ENCODE results near the gene PCBP3.
"Not testable (repeated sequence)": the region's sequence is repeated elsewhere in the genome, so short reads cannot be mapped to it uniquely, and the experiment has no call there.

Gene PCBP3

DNA sequence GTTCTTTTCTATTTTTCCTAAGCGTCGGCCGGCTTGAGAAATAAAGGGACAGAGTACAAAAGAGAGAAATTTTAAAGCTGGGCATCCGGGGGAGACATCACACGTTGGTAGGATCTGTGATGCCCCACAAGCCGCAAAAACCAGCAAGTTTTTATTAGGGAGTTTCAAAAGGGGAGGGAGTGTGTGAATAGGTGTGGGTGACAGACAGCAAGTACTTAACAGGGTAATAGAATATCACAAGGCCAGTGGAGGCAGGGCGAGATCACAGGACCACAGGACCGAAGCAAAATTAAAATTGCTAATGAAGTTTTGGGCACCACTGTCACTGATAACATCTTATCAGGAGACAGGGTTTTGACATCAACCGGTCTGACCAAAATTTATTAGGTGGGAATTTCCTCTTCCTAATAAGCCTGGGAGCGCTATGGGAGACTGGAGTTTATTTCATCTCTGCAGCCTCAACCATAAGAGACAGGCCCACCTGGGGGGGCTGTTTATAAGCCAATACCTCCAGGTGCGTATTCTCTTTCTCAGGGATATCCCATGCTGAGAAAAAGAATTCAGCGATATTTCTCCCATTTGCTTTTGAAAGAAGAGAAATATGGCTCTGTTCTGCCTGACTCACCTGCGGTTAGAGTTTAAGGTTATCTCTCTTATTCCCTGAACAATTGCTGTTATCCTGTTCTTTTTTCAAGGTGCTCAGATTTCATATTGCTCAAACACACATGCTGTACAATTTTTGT is 332.3 kb downstream of the PCBP3 start:
- not testable (repeated sequence) for DNase-seq

DNA sequence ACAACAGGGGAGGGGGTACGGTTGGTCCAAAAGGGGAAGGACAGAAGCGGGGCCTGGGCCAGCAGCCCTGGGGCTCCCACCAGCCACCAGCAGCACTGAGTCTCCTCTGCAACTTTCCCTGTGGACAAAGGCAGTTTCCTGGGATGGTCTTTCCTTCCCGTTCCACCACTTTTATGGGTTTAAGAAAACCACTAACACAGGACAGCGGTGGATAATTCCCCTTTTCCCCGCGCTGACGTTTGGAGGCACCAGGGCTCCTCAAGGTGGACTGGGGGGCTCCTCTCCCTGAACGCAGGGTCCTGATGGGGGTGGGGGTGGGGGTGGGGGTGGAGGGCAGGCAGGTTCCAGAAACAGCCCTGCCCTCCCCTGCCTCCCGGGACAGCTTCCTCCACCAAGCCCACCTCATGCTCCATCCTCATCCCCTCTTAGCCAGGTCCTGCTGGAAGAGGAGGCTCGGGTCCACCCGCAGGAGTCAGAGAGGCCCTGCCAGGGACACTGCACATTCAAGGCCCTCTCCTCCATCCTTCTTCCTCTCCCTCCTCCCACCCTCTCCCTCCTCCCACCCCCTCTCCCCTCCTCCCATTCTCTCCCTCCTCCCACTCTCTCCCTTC is 333.3 kb downstream of the PCBP3 start:
- DNase-seq: no peak

DNA sequence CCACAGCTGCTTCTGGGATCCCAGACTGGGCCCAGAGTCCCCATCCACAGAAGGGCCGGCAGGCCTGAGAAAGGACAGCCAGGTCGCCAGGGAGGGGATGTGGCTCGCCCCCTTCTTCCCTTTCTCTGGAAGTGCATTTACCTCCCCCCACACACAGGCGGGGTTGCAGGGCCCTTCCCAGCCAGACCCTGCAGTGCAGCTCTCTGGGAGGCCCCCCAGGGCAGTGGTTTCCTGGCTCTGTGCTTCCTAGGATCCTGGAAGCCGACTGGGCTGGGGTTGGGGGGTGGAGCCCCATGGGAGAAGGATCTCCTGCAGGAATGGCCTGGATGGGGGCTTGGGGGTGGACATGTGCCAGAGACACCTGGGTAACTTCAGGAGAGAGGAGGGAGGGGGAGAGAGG is 333.9 kb downstream of the PCBP3 start:
- no peak for DNase-seq

DNA sequence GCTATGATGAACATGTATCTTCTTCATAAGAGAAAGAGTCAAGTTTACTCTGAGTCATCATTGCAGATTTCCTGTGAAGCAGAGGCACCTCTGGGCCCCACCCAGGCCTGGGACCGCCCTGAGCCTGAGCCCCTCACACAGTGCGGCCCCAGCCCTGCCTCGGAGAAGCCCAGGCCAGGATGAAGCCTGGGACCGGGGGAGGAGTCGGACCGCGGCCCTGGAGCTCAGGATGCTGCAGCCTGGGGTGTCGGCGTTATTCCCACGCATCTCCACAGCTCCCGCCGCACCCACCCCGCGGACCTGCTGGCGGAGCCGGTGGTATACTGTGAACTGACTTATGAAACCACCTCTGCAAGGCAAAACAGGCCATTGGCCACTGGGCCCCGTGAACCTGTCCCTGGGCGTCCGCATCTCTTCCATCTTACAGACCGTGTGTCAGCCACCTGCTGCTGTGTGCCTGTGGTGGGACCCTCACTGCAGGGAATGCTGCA is 335.7 kb downstream of the PCBP3 start:
- no peak for DNase-seq

DNA sequence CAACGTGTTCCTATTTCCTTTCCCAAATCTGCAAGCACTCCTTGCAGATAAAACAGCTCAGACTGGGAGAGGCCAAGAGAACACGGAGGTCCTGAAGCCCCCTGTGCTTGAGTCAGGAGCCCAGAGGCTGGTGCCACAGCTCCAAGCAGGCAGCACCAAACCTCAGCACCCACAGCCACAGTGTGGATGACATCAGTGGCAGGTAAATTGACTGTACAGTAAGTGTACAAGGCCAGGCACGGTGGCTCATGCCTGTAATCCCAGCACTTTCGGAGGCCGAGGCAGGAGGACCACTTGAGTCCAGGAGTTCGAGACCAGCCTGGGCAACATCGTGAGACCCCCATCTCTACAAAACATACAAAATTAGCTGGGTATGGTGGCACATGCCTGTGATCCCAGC is 336.1 kb downstream of the PCBP3 start:
- DNase-seq: no peak

DNA sequence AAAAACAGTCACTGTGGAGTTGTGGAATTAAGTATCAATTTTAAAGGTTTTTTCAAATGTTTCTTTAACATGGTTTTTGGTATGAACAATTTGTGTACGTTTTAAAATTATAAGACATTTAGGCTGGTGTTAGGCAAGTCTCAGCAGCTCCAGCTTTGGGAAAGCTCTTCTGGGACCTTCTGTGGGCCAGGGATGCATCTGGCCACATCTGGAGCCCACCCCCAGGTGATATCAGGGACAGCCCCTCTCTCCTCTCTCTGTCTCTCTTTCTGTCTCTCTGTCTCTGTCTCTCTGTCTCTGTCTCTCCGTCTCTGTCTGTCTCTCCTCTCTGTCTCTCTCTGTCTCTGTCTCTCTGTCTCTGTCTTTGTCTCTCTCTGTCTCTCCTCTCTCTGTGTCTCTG is 336.7 kb downstream of the PCBP3 start:
- no peak for DNase-seq

DNA sequence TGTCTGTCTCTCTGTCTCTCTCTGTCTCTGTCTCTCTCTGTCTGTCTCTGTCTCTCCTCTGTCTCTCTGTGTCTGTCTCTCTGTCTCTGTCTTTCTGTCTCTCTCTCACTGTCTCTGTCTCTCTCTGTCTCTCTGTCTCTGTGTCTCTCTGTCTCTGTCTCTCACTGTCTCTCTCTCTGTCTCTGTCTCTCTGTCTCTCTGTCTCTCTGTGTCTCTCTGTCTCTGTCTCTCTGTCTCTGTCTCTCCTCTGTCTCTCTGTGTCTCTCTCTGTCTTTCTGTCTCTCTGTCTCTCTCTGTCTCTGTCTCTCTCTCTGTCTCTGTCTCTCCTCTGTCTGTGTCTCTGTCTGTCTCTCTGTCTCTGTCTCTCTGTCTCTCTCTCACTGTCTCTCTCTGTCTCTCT is 337.2 kb downstream of the PCBP3 start:
- no peak for DNase-seq

DNA sequence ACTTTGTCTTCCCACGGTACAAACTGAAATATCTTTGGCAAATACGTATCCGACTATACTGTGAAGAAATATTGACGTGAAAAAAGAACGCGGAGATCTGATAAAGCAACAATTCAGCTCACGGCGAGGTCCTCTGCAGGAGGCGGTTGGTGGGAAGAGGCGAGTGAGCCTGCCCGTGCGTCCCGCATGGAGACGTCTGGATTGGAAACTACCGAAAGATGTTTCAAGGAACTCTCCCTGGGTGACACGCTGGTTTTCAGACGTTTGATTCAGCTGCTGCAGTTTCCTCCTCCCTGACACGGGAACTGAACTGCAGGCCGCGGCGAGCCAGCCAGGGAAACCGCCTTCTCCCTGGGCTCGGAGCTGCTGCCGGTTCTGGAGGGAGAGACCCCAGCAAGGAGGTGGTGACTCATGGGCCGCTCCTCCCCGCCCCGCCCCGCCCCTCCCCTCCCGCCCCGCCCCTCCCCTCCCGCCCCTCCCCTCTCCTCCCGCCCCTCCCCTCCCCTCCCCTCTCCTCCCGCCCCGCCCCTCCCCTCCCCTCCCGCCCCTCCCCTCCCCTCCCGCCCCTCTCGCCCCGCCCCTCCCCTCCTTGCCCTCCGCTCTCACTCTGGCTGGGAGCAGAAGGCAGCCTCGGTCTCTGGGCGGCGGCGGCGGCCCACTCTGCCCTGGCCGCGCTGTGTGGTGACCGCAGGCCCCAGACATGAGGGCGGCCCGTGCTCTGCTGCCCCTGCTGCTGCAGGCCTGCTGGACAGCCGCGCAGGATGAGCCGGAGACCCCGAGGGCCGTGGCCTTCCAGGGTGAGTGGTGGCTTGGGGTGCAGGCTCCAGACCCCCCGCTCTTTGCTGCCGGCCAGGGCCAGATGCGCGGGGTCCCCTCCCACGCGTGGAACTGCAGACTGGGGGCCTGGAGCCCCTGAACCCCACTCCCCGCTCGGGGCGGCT is 337.9 kb downstream of the PCBP3 start, which contains the start of gene COL6A1:
COL6A1 (plus strand) TSS at position 620 of the 941 bp plus-strand sequence; CDS start at position 701, 81 bp downstream.
- peak; percentile 89 for DNase-seq

DNA sequence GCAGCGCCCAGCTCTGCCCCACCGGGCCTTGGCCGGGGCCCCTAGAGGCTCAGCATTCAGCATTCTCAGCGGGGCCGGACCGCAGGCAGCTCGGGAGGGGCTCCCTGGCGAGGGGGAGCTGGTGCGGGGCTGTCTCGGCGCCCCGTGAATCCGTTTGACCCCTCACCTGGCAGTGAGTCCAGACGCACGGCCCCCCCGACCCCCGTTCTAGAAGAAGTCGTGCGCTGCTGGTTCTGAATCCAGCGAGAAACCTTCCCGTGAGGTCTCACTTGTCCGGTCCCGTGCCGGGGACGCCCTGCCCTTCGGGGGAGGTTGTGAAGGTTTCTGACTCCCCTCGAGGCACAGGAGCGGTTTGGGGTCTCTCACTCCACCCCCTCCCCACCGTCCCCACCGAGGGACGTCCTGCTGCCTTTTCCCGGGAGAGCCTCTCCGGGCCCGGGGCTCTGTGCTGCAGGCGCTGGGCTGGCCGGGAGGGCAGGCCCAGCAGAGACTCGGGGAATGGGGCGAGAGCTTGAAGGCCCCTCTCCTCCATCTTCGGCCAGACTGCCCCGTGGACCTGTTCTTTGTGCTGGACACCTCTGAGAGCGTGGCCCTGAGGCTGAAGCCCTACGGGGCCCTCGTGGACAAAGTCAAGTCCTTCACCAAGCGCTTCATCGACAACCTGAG is 338.7 kb downstream of the PCBP3 start:
- no peak for DNase-seq

DNA sequence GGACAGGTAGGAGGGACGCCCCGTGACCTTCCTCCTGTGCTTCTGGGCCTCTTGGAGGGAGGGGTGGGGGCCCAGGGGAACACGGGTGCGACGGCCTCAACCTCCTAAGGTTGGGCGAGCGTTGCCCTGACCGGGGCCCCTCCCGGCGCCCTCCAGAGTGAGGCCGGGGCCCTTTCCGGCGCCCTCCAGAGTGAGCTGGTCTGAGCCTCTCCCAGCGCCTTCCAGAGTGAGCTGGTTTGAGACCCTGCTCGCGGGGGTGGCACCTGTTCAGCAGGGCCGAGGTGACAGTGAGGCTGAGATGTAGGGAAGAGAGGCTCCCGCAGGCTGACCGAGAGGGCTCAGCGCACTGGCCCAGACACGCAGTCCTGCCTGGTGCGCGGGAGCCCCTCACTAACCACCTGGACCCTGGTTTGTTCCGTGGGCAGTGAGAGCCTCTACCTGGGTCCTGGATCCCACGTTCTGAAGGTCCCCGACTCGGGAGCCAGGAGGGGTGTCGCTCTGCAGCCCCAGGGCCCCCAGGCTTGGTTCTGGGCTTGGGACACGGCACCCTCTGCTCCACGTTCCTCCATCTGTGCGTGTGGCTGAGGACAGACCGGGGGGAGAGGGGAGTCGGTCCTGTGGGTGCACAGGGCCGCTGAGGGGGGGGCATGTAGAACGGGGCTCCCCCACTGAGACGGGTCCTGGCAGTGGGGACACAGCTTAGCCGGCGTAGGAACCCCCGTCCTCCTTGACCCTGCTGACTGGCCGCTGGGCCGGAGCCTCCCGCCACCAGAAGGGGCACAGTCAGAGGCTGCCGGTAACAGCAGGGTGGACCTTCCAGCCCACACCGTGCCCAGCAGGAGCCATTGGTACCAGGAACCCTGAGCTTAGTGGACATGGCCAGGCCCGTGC is 339.5 kb downstream of the PCBP3 start:
- no peak for DNase-seq

DNA sequence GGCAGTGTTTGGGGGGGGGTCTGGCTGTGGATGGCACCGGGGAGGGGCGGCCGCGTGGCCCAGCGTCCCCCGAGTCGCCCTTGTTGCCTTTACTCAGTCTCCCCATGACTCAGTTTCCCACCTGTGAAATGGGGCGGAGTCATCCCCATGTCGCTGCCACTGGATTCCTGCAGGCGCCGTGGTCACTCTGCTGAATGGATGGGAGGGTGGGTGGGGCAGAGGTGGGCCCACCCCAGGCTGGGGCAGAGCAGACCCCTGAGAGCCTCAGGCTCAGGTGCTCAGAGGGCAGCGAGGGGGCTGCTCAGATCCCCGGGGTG is 340.1 kb downstream of the PCBP3 start:
- no peak for DNase-seq

DNA sequence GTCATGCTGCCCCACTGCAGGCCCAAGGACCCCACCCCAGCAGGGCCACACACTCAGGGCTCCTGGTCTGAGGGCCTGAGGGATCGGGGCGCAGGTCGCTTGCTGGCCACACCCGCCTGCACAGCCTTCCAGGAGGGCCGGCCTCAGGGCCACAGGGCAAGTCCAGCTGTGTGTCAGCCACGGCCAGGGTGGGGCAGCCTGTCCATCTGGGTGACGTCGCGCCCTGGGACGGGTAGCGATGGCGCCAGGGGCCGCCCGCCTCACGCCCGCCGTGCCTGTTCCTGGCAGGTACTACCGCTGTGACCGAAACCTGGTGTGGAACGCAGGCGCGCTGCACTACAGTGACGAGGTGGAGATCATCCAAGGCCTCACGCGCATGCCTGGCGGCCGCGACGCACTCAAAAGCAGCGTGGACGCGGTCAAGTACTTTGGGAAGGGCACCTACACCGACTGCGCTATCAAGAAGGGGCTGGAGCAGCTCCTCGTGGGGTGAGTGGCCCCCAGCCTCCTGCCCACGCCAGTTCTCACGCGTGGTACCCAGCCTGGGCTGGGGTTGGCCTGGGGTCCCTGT is 340.5 kb downstream of the PCBP3 start:
- no peak for DNase-seq

DNA sequence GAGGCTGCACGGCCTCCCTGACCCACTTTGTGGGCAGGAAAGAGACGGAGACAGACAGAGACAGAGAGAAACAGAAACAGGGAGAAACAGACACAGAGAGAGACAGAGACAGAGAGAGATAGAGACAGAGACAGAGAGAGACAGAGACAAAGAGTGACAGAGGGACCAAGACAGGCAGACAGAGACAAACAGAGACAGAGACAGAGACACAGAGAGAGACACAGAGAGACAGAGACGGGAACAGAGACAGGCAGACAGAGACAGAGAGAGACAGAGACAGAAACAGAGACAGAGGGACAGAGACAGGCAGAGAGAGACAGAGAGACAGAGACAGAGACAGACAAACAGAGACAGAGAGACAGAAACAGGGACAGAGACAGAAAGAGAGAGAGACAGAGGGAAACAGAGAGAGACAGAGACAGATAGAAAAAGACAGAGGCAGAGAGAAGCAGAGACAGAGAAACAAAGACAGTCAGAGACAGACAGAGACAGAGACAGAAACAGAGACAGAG is 341.1 kb downstream of the PCBP3 start:
- no peak for DNase-seq

DNA sequence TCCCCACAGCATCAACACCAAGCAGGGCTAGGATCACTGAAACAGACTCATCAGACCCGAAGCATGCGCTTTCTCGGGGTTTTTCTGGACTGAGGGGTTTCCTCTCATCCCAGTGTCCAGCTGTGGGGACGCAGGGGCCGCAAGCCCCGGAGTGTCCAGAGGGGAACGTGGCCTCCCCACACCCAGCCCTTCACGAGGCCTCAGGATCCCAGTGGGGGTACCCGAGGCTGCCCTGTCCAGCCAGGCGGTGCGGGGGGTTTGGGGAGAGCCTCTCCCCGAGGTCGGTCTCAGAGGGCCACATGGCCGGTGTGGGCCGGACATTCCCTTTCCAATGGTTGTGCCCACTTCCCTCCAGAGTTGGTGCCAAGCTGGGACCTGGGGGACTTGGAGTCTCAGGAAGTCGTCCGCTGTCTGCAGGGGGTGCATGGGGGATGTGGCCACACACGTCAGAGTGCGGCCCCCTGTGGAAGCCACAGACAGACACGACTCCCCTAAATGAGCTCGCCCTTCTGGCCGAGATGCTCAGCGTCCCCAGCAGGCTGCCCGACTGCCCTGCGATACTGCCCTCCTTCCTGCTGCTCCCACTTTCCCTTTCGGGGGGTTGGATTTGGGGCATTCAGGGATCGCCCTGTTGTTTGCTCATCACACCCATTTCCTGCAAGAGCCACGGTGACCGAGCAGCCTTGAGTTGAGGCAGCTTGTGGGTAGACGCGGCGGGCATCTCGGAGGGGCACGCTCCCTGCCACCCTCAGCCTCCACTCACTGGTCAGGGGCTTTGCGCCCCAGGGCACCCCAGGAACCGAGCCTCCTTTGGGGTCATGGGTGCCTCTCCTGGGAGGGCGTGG is 342.2 kb downstream of the PCBP3 start:
- no peak for DNase-seq

DNA sequence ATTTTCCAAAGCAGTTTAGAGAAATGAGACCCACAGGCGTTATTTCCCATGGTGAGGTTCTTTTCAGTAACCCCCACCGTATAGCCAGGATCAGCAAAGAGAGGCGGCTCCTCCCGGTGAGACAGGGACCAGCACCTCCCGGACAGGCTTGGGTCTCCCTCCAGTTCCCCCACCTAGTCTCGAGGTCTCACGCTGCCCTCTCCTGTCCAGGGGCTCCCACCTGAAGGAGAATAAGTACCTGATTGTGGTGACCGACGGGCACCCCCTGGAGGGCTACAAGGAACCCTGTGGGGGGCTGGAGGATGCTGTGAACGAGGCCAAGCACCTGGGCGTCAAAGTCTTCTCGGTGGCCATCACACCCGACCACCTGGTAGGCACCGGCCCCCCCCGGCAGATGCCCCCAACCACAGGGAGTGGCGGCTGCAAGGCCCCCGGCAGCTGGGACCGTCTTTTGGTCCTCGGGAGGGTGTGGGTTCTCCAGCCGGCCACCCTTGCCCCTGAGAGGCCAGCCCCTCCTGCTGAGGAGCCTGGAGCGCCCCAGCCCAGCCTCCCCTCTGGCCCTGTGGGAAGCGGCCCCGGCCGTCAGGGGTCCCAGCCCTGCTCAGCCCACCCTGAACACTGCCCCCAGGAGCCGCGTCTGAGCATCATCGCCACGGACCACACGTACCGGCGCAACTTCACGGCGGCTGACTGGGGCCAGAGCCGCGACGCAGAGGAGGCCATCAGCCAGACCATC is 343.0 kb downstream of the PCBP3 start:
- no peak for DNase-seq

DNA sequence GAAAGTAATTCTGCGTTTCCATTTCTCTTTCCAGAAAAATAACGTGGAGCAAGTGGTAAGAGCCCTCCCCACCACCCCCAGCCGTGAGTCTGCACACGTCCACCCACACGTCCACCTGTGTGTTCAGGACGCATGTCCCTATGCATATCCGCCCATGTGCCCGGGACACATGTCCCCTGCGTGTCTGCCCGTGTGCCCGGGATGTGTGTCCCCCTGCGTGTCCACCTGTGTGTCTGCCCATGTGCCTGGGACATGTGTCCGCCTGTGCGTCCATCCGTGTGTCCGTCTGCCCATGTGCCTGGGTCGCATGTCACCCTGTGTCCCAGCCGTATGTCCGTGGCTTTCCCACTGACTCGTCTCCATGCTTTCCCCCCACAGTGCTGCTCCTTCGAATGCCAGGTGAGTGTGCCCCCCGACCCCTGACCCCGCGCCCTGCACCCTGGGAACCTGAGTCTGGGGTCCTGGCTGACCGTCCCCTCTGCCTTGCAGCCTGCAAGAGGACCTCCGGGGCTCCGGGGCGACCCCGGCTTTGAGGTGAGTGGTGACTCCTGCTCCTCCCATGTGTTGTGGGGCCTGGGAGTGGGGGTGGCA is 343.7 kb downstream of the PCBP3 start:
- no peak for DNase-seq

DNA sequence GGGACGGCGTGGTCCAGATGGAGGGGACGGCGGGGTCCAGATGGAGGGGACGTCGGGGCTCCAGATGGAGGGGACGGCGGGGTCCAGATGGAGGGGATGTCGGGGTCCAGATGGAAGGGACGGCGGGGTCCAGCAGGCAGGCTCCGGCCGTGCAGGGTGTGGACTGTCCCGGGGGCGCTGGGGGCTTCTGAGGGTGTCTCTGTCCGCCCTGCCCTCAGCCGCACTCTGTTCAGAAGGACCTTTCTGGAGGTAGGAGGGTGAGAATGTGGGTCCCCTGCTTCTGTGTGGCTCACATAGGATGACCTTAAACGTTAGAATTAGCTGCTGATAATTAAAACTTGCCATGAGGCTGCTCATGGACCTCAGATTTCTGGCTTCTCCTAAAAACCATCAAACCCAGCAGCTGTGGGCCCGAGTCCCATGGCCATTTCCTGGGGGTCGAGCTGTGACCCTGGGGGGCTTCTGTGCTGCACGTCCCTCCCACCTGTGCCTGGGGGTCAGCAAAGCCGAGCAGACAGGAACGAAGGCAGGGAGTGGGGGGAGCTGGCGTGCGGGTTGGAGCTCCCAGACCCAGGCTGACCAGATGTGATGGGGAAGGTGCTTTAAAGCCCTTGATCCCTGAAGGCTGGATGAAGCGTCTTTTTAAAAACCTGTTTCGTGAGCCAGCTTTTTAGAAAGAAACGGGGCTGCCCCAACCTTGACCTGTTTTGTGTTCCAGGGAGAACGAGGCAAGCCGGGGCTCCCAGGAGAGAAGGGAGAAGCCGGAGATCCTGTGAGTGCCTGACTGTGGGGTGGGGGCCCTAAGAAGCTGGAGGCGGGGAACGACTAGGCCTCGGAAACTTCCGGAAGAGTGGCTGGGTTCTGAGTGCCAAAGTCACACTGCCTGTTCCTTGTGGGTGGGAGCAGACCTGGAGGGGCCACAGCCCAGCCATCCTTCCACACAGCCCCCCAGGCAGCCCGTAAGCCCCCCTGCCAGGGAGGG is 345.1 kb downstream of the PCBP3 start:
- DNase-seq: no peak
